PFSK-1 (cell line): ENCODE results near the gene CDKN3.

ENCODE experiments used
- FOXP2 ChIP-seq: optimal IDR thresholded peaks from 2 replicates; pipeline ENCODE3; 2011; ENCODE audit warnings: borderline replicate concordance, control low read depth, inconsistent platforms; ENCODE audit not compliant: insufficient read depth; ENCODE audit errors: extremely low read length, extremely low read depth
- POLR2AphosphoS5 ChIP-seq: IDR thresholded peaks from 2 replicates; pipeline ENCODE4 v1.6.1; 2012; ENCODE audit warnings: low read depth, mild to moderate bottlenecking, control low read depth, low read length, moderate library complexity
- SIN3A ChIP-seq: IDR thresholded peaks from 2 replicates; pipeline ENCODE4 v1.6.1; 2012; ENCODE audit warnings: mild to moderate bottlenecking, low read length, moderate library complexity, borderline replicate concordance; ENCODE audit not compliant: insufficient read depth
- TAF1 ChIP-seq: IDR thresholded peaks from 2 replicates; pipeline ENCODE4 v1.6.1; 2012; ENCODE audit warnings: low read length, control low read depth, borderline replicate concordance; ENCODE audit not compliant: insufficient read depth
- TF ChIP-seq, protein P1 (sequence below), 2 experiments: IDR thresholded peaks; 2 replicates each; pipeline versions ENCODE4 v1.6.1 to v1.8.0; 2011 to 2012; ENCODE audit warnings: low read depth in 2 of 2, low read length in 2 of 2, control low read depth in 1 of 2, inconsistent platforms in 1 of 2, mild to moderate bottlenecking in 1 of 2, moderate library complexity in 1 of 2; ENCODE audit not compliant: insufficient read depth in 1 of 2

The CDKN3 gene

GRCh38 chr14:54467280-54467679 is 70.5 kb downstream of the CDKN3 start:
- no peak for TF ChIP-seq SIN3A
- TF ChIP-seq, protein P1, sequence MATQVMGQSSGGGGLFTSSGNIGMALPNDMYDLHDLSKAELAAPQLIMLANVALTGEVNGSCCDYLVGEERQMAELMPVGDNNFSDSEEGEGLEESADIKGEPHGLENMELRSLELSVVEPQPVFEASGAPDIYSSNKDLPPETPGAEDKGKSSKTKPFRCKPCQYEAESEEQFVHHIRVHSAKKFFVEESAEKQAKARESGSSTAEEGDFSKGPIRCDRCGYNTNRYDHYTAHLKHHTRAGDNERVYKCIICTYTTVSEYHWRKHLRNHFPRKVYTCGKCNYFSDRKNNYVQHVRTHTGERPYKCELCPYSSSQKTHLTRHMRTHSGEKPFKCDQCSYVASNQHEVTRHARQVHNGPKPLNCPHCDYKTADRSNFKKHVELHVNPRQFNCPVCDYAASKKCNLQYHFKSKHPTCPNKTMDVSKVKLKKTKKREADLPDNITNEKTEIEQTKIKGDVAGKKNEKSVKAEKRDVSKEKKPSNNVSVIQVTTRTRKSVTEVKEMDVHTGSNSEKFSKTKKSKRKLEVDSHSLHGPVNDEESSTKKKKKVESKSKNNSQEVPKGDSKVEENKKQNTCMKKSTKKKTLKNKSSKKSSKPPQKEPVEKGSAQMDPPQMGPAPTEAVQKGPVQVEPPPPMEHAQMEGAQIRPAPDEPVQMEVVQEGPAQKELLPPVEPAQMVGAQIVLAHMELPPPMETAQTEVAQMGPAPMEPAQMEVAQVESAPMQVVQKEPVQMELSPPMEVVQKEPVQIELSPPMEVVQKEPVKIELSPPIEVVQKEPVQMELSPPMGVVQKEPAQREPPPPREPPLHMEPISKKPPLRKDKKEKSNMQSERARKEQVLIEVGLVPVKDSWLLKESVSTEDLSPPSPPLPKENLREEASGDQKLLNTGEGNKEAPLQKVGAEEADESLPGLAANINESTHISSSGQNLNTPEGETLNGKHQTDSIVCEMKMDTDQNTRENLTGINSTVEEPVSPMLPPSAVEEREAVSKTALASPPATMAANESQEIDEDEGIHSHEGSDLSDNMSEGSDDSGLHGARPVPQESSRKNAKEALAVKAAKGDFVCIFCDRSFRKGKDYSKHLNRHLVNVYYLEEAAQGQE (IDR thresholded peaks at IDR 0.05; ENCODE audit: insufficient read depth in 1 of 2, low read depth in 2 of 2, low read length in 2 of 2), result no peak
- TF ChIP-seq POLR2AphosphoS5, result no peak
- no peak for TF ChIP-seq TAF1
- TF ChIP-seq FOXP2, result no peak
